GM21737 (cell line): ENCODE measurements around the gene RTF2.
"Not testable (repeated sequence)": the region's sequence is repeated elsewhere in the genome, so short reads cannot be mapped to it uniquely, and the experiment has no call there.

Source experiments
- ATAC-seq: cut with Tn5 transposase; IDR thresholded peaks from one replicate; pipeline ENCODE4 v1.9.1; 2021; ENCODE audit warnings: mild to moderate bottlenecking, moderate library complexity; ENCODE audit not compliant: unreplicated experiment

The RTF2 gene

GRCh38 chr20:56540415-56540814, 72.0 kb downstream of the RTF2 start:
- ATAC-seq, result no peak

- ATAC-seq, result no peak
These were observed 74.1 kb downstream of the RTF2 start for GRCh38 chr20:56542489-56543030.

- ATAC-seq, result no peak
These were observed 83.1 kb downstream of the RTF2 start for GRCh38 chr20:56551571-56551970.

GRCh38 chr20:56552911-56553629, 84.6 kb downstream of the RTF2 start:
- ATAC-seq, result no peak

- ATAC-seq, result peak; percentile 85
These were observed 86.4 kb downstream of the RTF2 start for GRCh38 chr20:56554869-56555268.

GRCh38 chr20:56558968-56559367, 90.5 kb downstream of the RTF2 start:
- ATAC-seq, result no peak

- not testable (repeated sequence) for ATAC-seq
These were observed 96.1 kb downstream of the RTF2 start for GRCh38 chr20:56564526-56564925.

- ATAC-seq, result no peak
These were observed 97.1 kb downstream of the RTF2 start for GRCh38 chr20:56565511-56565910.

GRCh38 chr20:56566621-56567020, 98.2 kb downstream of the RTF2 start:
- no peak for ATAC-seq
